ENCODE data around the gene PLEKHA7. TPM values are rescaled to one million over a fixed set of nuclear protein-coding genes. Genes with fewer than 3 reads are reported as not detected.

PLEKHA7 gene
- total RNA-seq, 1 donor from 2014 or later = 0.92 TPM

- Mint-ChIP-seq H3K4me3 (ENCODE audit: unreplicated experiment) (no peak overlapping the region), H3K27ac (ENCODE audit: unreplicated experiment) (no peak overlapping the region), H3K9me3 (ENCODE audit: low read depth) (no peaks in the 10 kb centered on the region), H3K4me1 (ENCODE audit: low read depth) (no peaks in the 10 kb centered on the region), H3K36me3 (ENCODE audit: low read depth) (no peaks in the 10 kb centered on the region), H3K27me3 (ENCODE audit: low read depth) (no peaks in the 10 kb centered on the region)
- no peak for TF ChIP-seq CTCF (IDR thresholded peaks at IDR 0.05)
- DNase-seq (ENCODE audit: low spot score) = no peak
Observed at GRCh38 chr11:16999116-16999515, 15.1 kb downstream of the PLEKHA7 start.

GRCh38 chr11:16997624-16998023 lies 16.6 kb downstream of the PLEKHA7 start:
- no peak for DNase-seq (ENCODE audit: low spot score)
- Mint-ChIP-seq H3K4me1 (ENCODE audit: low read depth) (no peaks in the 10 kb centered on the region), H3K36me3 (ENCODE audit: low read depth) (no peaks in the 10 kb centered on the region), H3K9me3 (ENCODE audit: low read depth) (no peaks in the 10 kb centered on the region), H3K27me3 (ENCODE audit: low read depth) (no peaks in the 10 kb centered on the region), H3K4me3 (ENCODE audit: unreplicated experiment) (no peak overlapping the region), H3K27ac (ENCODE audit: unreplicated experiment) (no peak overlapping the region)
- TF ChIP-seq CTCF (IDR thresholded peaks at IDR 0.05) = no peak

GRCh38 chr11:16993495-16993894 lies 20.7 kb downstream of the PLEKHA7 start:
- Mint-ChIP-seq H3K4me3 (ENCODE audit: unreplicated experiment) (no peak overlapping the region), H3K27ac (ENCODE audit: unreplicated experiment) (no peak overlapping the region), H3K36me3 (ENCODE audit: low read depth) (no peaks in the 10 kb centered on the region), H3K4me1 (ENCODE audit: low read depth) (no peaks in the 10 kb centered on the region), H3K27me3 (ENCODE audit: low read depth) (no peaks in the 10 kb centered on the region), H3K9me3 (ENCODE audit: low read depth) (no peaks in the 10 kb centered on the region)
- TF ChIP-seq CTCF (IDR thresholded peaks at IDR 0.05) = no peak
- DNase-seq (ENCODE audit: low spot score) = no peak

GRCh38 chr11:16992846-16993245 lies 21.4 kb downstream of the PLEKHA7 start:
- no peaks in the 10 kb centered on the region for H3K36me3 Mint-ChIP-seq (ENCODE audit: low read depth)
- no peaks in the 10 kb centered on the region for H3K4me1 Mint-ChIP-seq (ENCODE audit: low read depth)
- no peak overlapping the region for H3K27ac Mint-ChIP-seq (ENCODE audit: unreplicated experiment)
- H3K4me3 Mint-ChIP-seq (ENCODE audit: unreplicated experiment) = no peak overlapping the region
- DNase-seq (ENCODE audit: low spot score) = no peak
- TF ChIP-seq CTCF (IDR thresholded peaks at IDR 0.05) = no peak
- H3K9me3 Mint-ChIP-seq (ENCODE audit: low read depth) = no peaks in the 10 kb centered on the region
- H3K27me3 Mint-ChIP-seq (ENCODE audit: low read depth) = no peaks in the 10 kb centered on the region

GRCh38 chr11:16989554-16989953 lies 24.7 kb downstream of the PLEKHA7 start:
- H3K4me1 Mint-ChIP-seq (ENCODE audit: low read depth) = peaks cover 6% of the 10 kb centered on the region
- no peak for TF ChIP-seq CTCF (IDR thresholded peaks at IDR 0.05)
- H3K9me3 Mint-ChIP-seq (ENCODE audit: low read depth) = no peaks in the 10 kb centered on the region
- no peak overlapping the region for H3K27ac Mint-ChIP-seq (ENCODE audit: unreplicated experiment)
- peaks cover under 1% of the 10 kb centered on the region for H3K36me3 Mint-ChIP-seq (ENCODE audit: low read depth)
- H3K4me3 Mint-ChIP-seq (ENCODE audit: unreplicated experiment) = no peak overlapping the region
- DNase-seq (ENCODE audit: low spot score) = no peak
- H3K27me3 Mint-ChIP-seq (ENCODE audit: low read depth) = no peaks in the 10 kb centered on the region

Data from chondrocyte (in vitro differentiated cells).